SK-N-MC (cell line): ENCODE results near the gene SPTAN1.

ENCODE experiments used
- DNase-seq: peaks from one replicate; pipeline ENCODE4 v3.0.0-alpha.2; 2011; ENCODE audit warnings: low read depth, low spot score
- H3K27ac ChIP-seq: fragments of 200-600 bp; sonication (generic); 2 replicates; pipeline ENCODE4 v1.5.1; 2016; ENCODE audit warnings: mixed run types
- H3K36me3 ChIP-seq: fragments of 200-600 bp; sonication (generic); 2 replicates; pipeline ENCODE4 v1.6.1; 2017; ENCODE audit warnings: antibody characterized with exemption, low read length, mixed read lengths; ENCODE audit not compliant: insufficient read depth
- H3K4me3 ChIP-seq: fragments of 200-600 bp; sonication (generic); 2 replicates; pipeline ENCODE4 v1.5.1; 2016
- H3K9ac ChIP-seq: fragments of 200-600 bp; sonication (generic); 2 replicates; pipeline ENCODE4 v1.8.0; 2017; ENCODE audit warnings: mixed run types, mixed read lengths; ENCODE audit not compliant: insufficient read length
- H3K9me3 ChIP-seq: fragments of 200-600 bp; sonication (generic); 2 replicates; pipeline ENCODE4 v1.6.1; 2017; ENCODE audit warnings: low read depth, mild to moderate bottlenecking, antibody characterized with exemption, low read length, moderate library complexity, mixed read lengths
- EZH2 ChIP-seq: fragments of 200-600 bp; sonication (generic); IDR thresholded peaks from one replicate; pipeline ENCODE4 v1.6.1; 2017; ENCODE audit warnings: antibody characterized with exemption
- FOXP2 ChIP-seq: optimal IDR thresholded peaks from 2 replicates; pipeline ENCODE3; 2011; ENCODE audit warnings: mild to moderate bottlenecking, moderate library complexity; ENCODE audit not compliant: insufficient read depth; ENCODE audit errors: extremely low read length, control extremely low read depth
- POLR2AphosphoS5 ChIP-seq: IDR thresholded peaks from 2 replicates; pipeline ENCODE4 v1.6.1; 2012; ENCODE audit warnings: mild to moderate bottlenecking, low read depth, low read length, borderline replicate concordance

The SPTAN1 gene

GRCh38 chr9:128669786-128670185, 117.4 kb downstream of the SPTAN1 start:
- no peak overlapping the region for H3K4me3 ChIP-seq
- H3K9ac ChIP-seq = no peak overlapping the region
- DNase-seq = no peak
- no peak overlapping the region for H3K27ac ChIP-seq
- H3K9me3 ChIP-seq = no peaks in the 10 kb centered on the region
- TF ChIP-seq POLR2AphosphoS5 (no peak), FOXP2 (no peak), EZH2 (no peak)
- no peaks in the 10 kb centered on the region for H3K36me3 ChIP-seq

- Histone ChIP-seq H3K9ac (no peak overlapping the region), H3K9me3 (no peaks in the 10 kb centered on the region), H3K27ac (no peak overlapping the region), H3K36me3 (no peaks in the 10 kb centered on the region), H3K4me3 (no peak overlapping the region)
- no peak for TF ChIP-seq FOXP2
- TF ChIP-seq EZH2 = no peak
- TF ChIP-seq POLR2AphosphoS5 = no peak
- no peak for DNase-seq
Observed at GRCh38 chr9:128675382-128675781, 123.0 kb downstream of the SPTAN1 start.

GRCh38 chr9:128677794-128678193, 125.4 kb downstream of the SPTAN1 start:
- Histone ChIP-seq H3K4me3 (no peak overlapping the region), H3K9me3 (no peaks in the 10 kb centered on the region), H3K36me3 (no peaks in the 10 kb centered on the region), H3K27ac (no peak overlapping the region), H3K9ac (no peak overlapping the region)
- no peak for DNase-seq
- no peak for TF ChIP-seq FOXP2
- no peak for TF ChIP-seq POLR2AphosphoS5
- TF ChIP-seq EZH2 = no peak
